K562 (cell line): Measurements from ENCODE around the gene ITGAX. TPM values are rescaled to one million over a fixed set of nuclear protein-coding genes. Genes with fewer than 3 reads are reported as not detected.

Experiments
- ATAC-seq: fragments of 200-7000 bp; cut with Tn5 transposase; 3 replicates; pipeline ENCODE4 v1.9.1; 2020; ENCODE audit warnings: moderate library complexity
- BruUV-seq: library from RNA; stranded (reverse); fragments of 400-500 nt; replicated peaks from 2 replicates; lab custom pipeline; 2021; lab: Mats Ljungman, UMichigan
- CTCF ChIA-PET: fragments of 300-600 bp; formaldehyde crosslinking; extraction: SDS; loops from one replicate; lab custom pipeline; 2021; ENCODE audit warnings: low intra/inter-chr PET ratio; lab: Yijun Ruan, JAX
- POLR2A ChIA-PET: fragments of 300-600, 350-650 bp; sonication (Branson Sonifier 250); formaldehyde crosslinking; extraction: SDS; loops from one replicate; lab custom pipeline; 2021; ENCODE audit warnings: antibody characterized with exemption, inconsistent platforms; lab: Yijun Ruan, JAX
- DNase-seq, 4 experiments: peaks; one replicate each; pipeline versions ENCODE4 v3.0.0 to v3.0.0-alpha.2; 2011 to 2018; ENCODE audit warnings: low spot score in 3 of 4, mixed read lengths in 3 of 4; ENCODE audit errors: extremely low read depth in 1 of 4
- FAIRE-seq: peaks from 2 replicates; lab custom pipeline; 2011; peaks lifted over from hg19 to GRCh38; lab: Jason Lieb, UNC
- H2AFZ ChIP-seq: 2 replicates; pipeline ENCODE4 v1.6.0; 2011; ENCODE audit warnings: low read depth, low read length, control low read depth, inconsistent platforms
- H3K27ac ChIP-seq: fragments of 200-600 bp; 3 replicates; pipeline ENCODE4 v1.8.0; 2011; ENCODE audit warnings: low read depth, mild to moderate bottlenecking, control low read depth, inconsistent platforms, low read length, moderate library complexity, mixed read lengths; ENCODE audit errors: extremely low read depth
- H3K27me3 ChIP-seq, 2 experiments: fragments of 300-600 bp in 1 of 2; 2 replicates in 1 of 2; 3 replicates in 1 of 2; pipeline versions ENCODE4 v1.6.0 to v1.8.0; 2011; ENCODE audit warnings: inconsistent platforms in 2 of 2, low read length in 2 of 2, mild to moderate bottlenecking in 1 of 2, mixed read lengths in 1 of 2, moderate library complexity in 1 of 2; ENCODE audit not compliant: control insufficient read depth in 2 of 2, insufficient read depth in 2 of 2
- H3K36me3 ChIP-seq: fragments of 300-600 bp; 3 replicates; pipeline ENCODE4 v1.8.0; 2011; ENCODE audit warnings: mild to moderate bottlenecking, low read length, inconsistent platforms; ENCODE audit not compliant: control insufficient read depth, insufficient read depth
- H3K4me1 ChIP-seq, 2 experiments: fragments of 200-600 bp in 1 of 2; replicated peaks in 1 of 2; 2 replicates in 1 of 2; 3 replicates in 1 of 2; pipeline versions ENCODE4 v1.5.1 to v1.8.0; 2011; ENCODE audit warnings: inconsistent platforms in 2 of 2, low read length in 2 of 2, mild to moderate bottlenecking in 1 of 2, mixed read lengths in 1 of 2, moderate library complexity in 1 of 2; ENCODE audit not compliant: control insufficient read depth in 2 of 2, insufficient read depth in 2 of 2
- H3K4me2 ChIP-seq: 2 replicates; pipeline ENCODE4 v1.6.1; 2011; ENCODE audit warnings: low read length, control low read depth, inconsistent platforms, mixed read lengths; ENCODE audit not compliant: insufficient read depth
- H3K4me3 ChIP-seq: fragments of 200-600 bp; sonication (generic), shearing (Covaris generic); 2 replicates; pipeline ENCODE4 v1.5.1; 2016; ENCODE audit warnings: control low read depth, inconsistent platforms
- H3K79me2 ChIP-seq: fragments of 200-600 bp; 3 replicates; pipeline ENCODE4 v1.8.0; 2011; ENCODE audit warnings: low read length, inconsistent platforms; ENCODE audit not compliant: control insufficient read depth, insufficient read depth
- H3K9ac ChIP-seq, 2 experiments: 2 replicates each; pipeline versions ENCODE4 v1.6.0 to v1.6.1; 2011; ENCODE audit warnings: low read depth in 2 of 2, low read length in 2 of 2, control low read depth in 1 of 2, inconsistent platforms in 1 of 2, mild to moderate bottlenecking in 1 of 2, mixed read lengths in 1 of 2; ENCODE audit not compliant: insufficient read depth in 1 of 2
- H3K9me1 ChIP-seq: one replicate; pipeline ENCODE4 v1.6.0; 2011; ENCODE audit warnings: inconsistent platforms, mild to moderate bottlenecking, low read length, moderate library complexity; ENCODE audit not compliant: control insufficient read depth, insufficient read depth
- H3K9me3 ChIP-seq: replicated peaks from 2 replicates; pipeline ENCODE4 v1.5.1; 2011; ENCODE audit warnings: low read depth, low read length, inconsistent platforms; ENCODE audit not compliant: control insufficient read depth, insufficient read depth
- H4K20me1 ChIP-seq: replicated peaks from 2 replicates; pipeline ENCODE4 v1.6.1; 2011; ENCODE audit warnings: low read length, inconsistent platforms, mixed read lengths; ENCODE audit not compliant: control insufficient read depth, insufficient read depth
- ARID1B ChIP-seq: fragments of 450-650 bp; IDR thresholded peaks from 2 replicates; pipeline ENCODE4 v1.6.1; 2016; ENCODE audit warnings: antibody characterized with exemption, mild to moderate bottlenecking, inconsistent platforms
- MGA ChIP-seq: fragments of 450-650 bp; IDR thresholded peaks from 2 replicates; pipeline ENCODE4 v1.6.1; 2016; ENCODE audit warnings: mild to moderate bottlenecking, moderate library complexity
- NFIC ChIP-seq: fragments of 450-650 bp; IDR thresholded peaks from 2 replicates; pipeline ENCODE4 v1.6.1; 2017; ENCODE audit warnings: mild to moderate bottlenecking, inconsistent platforms
- WGBS: fragments of 100-300 bp; shearing (Covaris generic); methylation state at CpG from one replicate; pipeline ENCODE4 v1.1.6; 2016; ENCODE audit warnings: low coverage, mixed read lengths; ENCODE audit not compliant: insufficient coverage; ENCODE audit errors: missing lambda C conversion rate; 5-methylcytosine and 5-hydroxymethylcytosine counted together
- in situ Hi-C: fragments of 300-500 bp; cut with MboI; formaldehyde crosslinking; loops from 4 replicates; pipeline ENCODE4 v1.15.0; 2018; ENCODE audit warnings: inconsistent platforms, mixed read lengths
- intact Hi-C: fragments of 100-400 bp; cut with micrococcal nuclease; formaldehyde crosslinking; loops from 2 replicates; pipeline ENCODE4 v1.14.2; 2022
- polyA plus RNA-seq, 8 experiments: library from polyadenylated mRNA; depleted of rRNA in 4 of 8; stranded (reverse) in 5 of 8; unstranded in 3 of 8; fragments of >200 nt; fragmentation: Nextera tagmentation in 2 of 8; fragmentation: Illumina TruSeq in 1 of 8; extraction: Ambion mirVana in 2 of 8; extraction: Trizol in 1 of 8; gene quantifications; 2 replicates each; pipeline versions ENCODE4 v1.2.1 to v1.2.3, GENCODE V29; 2011 to 2014; ENCODE audit warnings: inconsistent platforms in 1 of 8, missing spikeins in 1 of 8
- total RNA-seq, 7 experiments: library from RNA; depleted of rRNA in 6 of 7; stranded (reverse); fragments of >200 nt in 6 of 7; fragmentation: Illumina TruSeq in 2 of 7; extraction: Trizol in 2 of 7; gene quantifications; 2 replicates each; pipeline versions ENCODE4 v1.2.1 to v1.2.3, GENCODE V29; 2011 to 2021; ENCODE audit warnings: low replicate concordance in 1 of 7

The ITGAX gene
- total and polyA plus RNA-seq, 9 of the 15 experiments (the other 6 are each of a cell fraction or from before 2014, with no cell fraction given): 0.03 to 0.58 (median 0.14) TPM

- no peak overlapping the region for H3K9ac ChIP-seq
- H3K79me2 ChIP-seq: no peaks in the 10 kb centered on the region
- no peak overlapping the region for H3K27ac ChIP-seq
- H3K4me3 ChIP-seq: no peak overlapping the region
- peaks cover 11 to 54% of the 10 kb centered on the region in 2 experiments; a peak in 4 of 5 replicates for H3K27me3 ChIP-seq
- FAIRE-seq (no peak), DNase-seq (no peak), ATAC-seq (no peak)
- H3K4me2 ChIP-seq: no peak overlapping the region
- intact Hi-C loops (no loop called here), in situ Hi-C loops (no loop called here)
- no peak overlapping the region for H2AFZ ChIP-seq
- no peaks in the 10 kb centered on the region for H3K4me1 ChIP-seq
- no peaks in the 10 kb centered on the region for H3K9me1 ChIP-seq
- CTCF ChIA-PET: no interaction called here
- BruUV-seq: no TSS peak
- WGBS: 2% methylated on average over 5 of the region's 5 CpGs
- POLR2A ChIA-PET: no interaction called here
- no peaks in the 10 kb centered on the region for H3K36me3 ChIP-seq
- no peak for TF ChIP-seq ARID1B
- no peak for TF ChIP-seq NFIC
- no peak for TF ChIP-seq MGA
- TF ChIP-seq, all 486 proteins: peak for 0
- Histone ChIP-seq H3K9me3 (no peaks in the 10 kb centered on the region), H4K20me1 (no peaks in the 10 kb centered on the region; the same call in 1 of the 2 replicates)
Observed at GRCh38 chr16:31417916-31418315, 62.9 kb downstream of the ITGAX start.
